Measurements from ENCODE around the gene PALMD.

The PALMD gene

DNA sequence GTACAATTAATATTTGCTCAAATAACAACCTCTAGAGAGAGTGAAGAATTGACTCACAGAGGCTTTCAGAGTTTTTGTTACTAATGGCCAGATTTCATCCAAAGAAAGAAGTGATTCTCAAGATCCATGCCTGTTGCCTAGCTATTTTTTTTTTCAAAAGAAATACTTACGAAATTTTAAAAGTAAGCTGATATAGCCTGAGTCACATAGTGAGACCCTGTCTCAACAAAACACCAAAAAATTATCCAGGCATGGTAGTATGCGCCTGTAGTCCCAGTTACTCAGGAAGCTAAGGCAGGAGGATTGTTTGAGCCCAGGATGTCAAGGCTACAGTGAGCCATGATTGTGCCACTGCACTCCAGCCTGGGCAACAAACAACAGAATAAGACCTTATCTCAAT, 14.6 kb downstream of the PALMD start:
- Mint-ChIP-seq H3K9me3 (no peaks in the 10 kb centered on the region), H3K4me1 (no peaks in the 10 kb centered on the region), H3K36me3 (no peaks in the 10 kb centered on the region), H3K4me3 (no peak overlapping the region), H3K27ac (no peak overlapping the region), H3K27me3 (peaks cover 3% of the 10 kb centered on the region)
- DNase-seq (ENCODE audit: low spot score in 2 of 2): no peak
- no peak for ATAC-seq (ENCODE audit: low read depth)

DNA sequence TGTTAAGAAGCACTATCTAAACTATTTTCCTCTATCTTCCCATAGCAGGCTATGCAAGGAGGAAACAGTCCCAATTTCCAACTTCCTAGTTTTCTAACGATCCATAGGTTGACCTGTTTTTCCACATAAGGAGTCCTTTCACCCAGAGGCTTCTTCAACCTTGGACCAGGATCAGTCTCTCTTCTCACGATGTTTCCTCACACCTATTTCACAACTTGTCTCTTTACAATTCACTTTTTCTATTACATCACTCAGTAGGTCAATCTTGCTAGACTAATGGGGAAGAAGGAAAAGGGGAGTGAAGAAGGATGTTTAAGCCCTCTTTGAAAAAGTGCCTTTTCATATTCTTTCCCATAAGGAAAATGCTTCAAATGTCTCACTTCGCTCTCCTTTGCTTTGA, 15.9 kb downstream of the PALMD start:
- no peak overlapping the region for H3K27ac Mint-ChIP-seq
- DNase-seq (ENCODE audit: low spot score in 2 of 2) (no peak), ATAC-seq (ENCODE audit: low read depth) (no peak)
- no peaks in the 10 kb centered on the region for H3K4me1 Mint-ChIP-seq
- H3K9me3 Mint-ChIP-seq: no peaks in the 10 kb centered on the region
- H3K27me3 Mint-ChIP-seq: peaks cover 3% of the 10 kb centered on the region
- H3K4me3 Mint-ChIP-seq: no peak overlapping the region
- H3K36me3 Mint-ChIP-seq: no peaks in the 10 kb centered on the region

DNA sequence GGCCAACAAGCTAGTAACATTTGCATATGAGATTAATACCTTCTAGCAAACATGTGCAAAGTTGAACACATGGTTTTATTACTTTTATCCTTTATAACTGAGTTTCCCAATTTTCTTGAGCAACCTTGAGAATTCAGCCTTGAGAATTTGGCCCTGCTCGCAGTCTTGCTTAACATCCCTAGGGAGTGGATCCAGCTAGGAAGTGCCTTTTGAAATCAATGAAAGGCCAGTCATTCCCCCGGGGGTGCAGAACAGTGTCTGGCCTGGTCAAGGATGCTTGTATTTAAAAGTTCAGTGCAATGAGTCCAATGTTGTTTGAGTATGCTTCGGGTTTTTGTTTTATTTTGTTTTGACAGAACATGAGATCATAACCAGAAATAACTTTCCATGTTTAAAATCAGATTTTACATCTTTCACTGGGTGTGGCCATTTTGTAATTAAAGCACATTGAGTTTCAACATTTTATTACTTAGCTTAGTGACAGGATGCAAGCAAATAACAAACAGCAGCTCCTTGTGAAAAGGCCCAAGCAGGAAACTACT, 16.7 kb downstream of the PALMD start:
- no peaks in the 10 kb centered on the region for H3K36me3 Mint-ChIP-seq
- ATAC-seq (ENCODE audit: low read depth) (no peak), DNase-seq (ENCODE audit: low spot score in 2 of 2) (no peak)
- H3K4me3 Mint-ChIP-seq: no peak overlapping the region
- no peaks in the 10 kb centered on the region for H3K4me1 Mint-ChIP-seq
- H3K27ac Mint-ChIP-seq: no peak overlapping the region
- peaks cover 3% of the 10 kb centered on the region for H3K27me3 Mint-ChIP-seq
- H3K9me3 Mint-ChIP-seq: no peaks in the 10 kb centered on the region

DNA sequence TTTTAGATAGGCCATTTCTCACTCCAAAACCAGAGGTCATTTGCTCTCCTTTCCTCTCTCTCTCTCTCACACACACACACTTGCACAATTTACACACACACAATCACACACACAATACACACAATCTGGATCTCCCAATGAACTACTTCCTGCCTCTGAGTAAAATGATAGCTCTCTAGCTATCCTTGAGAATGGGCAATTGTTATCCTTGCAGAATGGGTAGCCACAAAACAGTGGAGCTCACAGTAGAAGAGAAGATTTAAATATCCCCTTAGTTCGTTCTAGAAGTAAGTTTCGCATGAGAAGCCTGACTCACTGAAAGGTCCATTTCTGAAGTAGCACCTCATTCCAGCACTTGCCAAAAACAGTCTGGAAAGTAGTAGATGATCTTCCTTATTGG, 17.6 kb downstream of the PALMD start:
- Mint-ChIP-seq H3K9me3 (no peaks in the 10 kb centered on the region), H3K36me3 (no peaks in the 10 kb centered on the region), H3K27ac (no peak overlapping the region), H3K4me3 (no peak overlapping the region), H3K27me3 (peaks cover 3% of the 10 kb centered on the region), H3K4me1 (no peaks in the 10 kb centered on the region)
- ATAC-seq (ENCODE audit: low read depth) (no peak), DNase-seq (ENCODE audit: low spot score in 2 of 2) (no peak)

DNA sequence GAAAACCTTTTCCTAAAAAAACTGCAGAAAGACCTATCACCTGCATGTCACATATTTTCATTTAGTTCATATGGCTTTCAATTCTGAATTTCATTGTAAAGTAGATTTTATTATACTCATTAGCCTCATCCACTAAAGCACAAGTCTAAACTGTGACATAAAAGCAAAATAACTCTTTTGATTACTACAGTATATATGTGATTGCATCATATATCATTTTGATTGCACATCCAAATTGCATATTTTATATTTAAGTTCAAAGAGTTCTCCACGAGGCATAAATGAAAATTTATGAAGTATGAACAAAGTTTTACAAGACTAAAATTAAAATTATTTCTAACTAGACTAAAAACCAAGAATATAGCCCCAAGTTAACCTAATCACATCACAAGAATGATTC, 19.3 kb downstream of the PALMD start:
- Mint-ChIP-seq H3K9me3 (no peaks in the 10 kb centered on the region), H3K4me1 (no peaks in the 10 kb centered on the region), H3K4me3 (no peak overlapping the region), H3K27me3 (peaks cover 5% of the 10 kb centered on the region), H3K36me3 (no peaks in the 10 kb centered on the region), H3K27ac (no peak overlapping the region)
- no peak for DNase-seq (ENCODE audit: low spot score in 2 of 2)
- no peak for ATAC-seq (ENCODE audit: low read depth)

DNA sequence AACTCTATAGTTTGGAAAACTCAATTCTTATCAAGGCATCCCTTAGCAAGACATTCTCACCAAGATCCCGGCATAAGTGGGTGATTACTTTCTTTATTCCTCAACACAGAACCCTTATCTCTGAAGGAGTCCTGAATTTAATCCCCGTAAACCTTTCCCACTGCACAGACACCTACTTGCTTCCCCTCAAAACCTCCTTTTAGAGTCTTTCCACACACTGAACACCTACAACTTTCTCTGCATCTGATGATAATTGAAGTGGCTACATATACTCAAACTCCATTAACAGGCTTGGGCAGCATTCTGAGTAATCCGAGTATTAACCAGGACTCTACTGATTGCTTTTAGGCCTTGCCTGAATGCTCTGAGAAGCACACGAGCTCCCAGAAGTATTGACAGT, 23.5 kb downstream of the PALMD start:
- Mint-ChIP-seq H3K4me3 (no peak overlapping the region), H3K4me1 (no peaks in the 10 kb centered on the region), H3K27ac (no peak overlapping the region), H3K36me3 (no peaks in the 10 kb centered on the region), H3K9me3 (no peaks in the 10 kb centered on the region), H3K27me3 (peaks cover 11% of the 10 kb centered on the region)
- no peak for DNase-seq (ENCODE audit: low spot score in 2 of 2)
- ATAC-seq (ENCODE audit: low read depth): no peak

DNA sequence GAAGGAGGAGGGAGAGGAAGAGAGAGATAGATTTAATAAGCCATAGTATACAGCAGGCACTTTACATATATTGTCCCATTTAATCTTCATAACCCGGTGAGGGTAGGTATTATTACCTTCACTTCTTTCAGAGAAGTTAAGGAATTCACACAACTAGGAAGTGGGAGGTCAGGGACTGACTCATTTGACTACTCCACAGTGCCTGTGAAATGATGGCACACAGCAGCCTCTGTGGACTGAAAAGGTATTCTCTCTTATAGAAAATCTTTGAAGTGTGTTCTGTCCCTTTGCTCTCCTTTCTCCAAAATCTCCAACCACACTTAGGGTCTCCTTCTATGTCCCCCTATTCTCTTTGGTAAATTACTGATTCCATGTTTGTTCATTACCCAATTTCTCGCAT, 23.9 kb downstream of the PALMD start:
- ATAC-seq (ENCODE audit: low read depth): no peak
- H3K27me3 Mint-ChIP-seq: peaks cover 11% of the 10 kb centered on the region
- no peak overlapping the region for H3K4me3 Mint-ChIP-seq

DNA sequence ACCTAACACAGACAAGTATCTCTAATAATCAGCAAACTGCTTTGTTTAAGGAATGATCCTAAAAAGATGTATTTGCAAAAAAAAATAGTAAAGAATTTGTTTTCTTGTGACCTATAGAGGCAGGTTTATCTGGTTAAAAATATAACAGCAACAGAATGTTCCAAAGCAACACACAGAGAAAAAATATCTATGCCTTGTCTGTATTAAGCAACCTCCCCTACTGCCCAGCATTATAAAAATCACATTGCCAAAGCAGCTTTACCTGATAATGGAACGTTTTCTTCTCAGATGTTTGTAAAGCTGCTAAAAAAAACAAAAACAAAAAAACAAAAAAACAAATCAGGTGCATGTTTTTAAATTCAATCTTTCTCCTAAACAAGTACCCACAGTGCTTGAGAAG, 24.7 kb downstream of the PALMD start:
- peaks cover 11% of the 10 kb centered on the region for H3K27me3 Mint-ChIP-seq
- no peaks in the 10 kb centered on the region for H3K36me3 Mint-ChIP-seq
- no peak overlapping the region for H3K27ac Mint-ChIP-seq
- H3K9me3 Mint-ChIP-seq: no peaks in the 10 kb centered on the region
- H3K4me3 Mint-ChIP-seq: no peak overlapping the region
- ATAC-seq (ENCODE audit: low read depth): no peak
- no peaks in the 10 kb centered on the region for H3K4me1 Mint-ChIP-seq
- DNase-seq (ENCODE audit: low spot score in 2 of 2): no peak

More for the DNA sequence above, 23.9 kb downstream of the PALMD start:
- DNase-seq (ENCODE audit: low spot score in 2 of 2): no peak
- no peaks in the 10 kb centered on the region for H3K9me3 Mint-ChIP-seq
- no peaks in the 10 kb centered on the region for H3K36me3 Mint-ChIP-seq
- H3K27ac Mint-ChIP-seq: no peak overlapping the region
- H3K4me1 Mint-ChIP-seq: no peaks in the 10 kb centered on the region

DNA sequence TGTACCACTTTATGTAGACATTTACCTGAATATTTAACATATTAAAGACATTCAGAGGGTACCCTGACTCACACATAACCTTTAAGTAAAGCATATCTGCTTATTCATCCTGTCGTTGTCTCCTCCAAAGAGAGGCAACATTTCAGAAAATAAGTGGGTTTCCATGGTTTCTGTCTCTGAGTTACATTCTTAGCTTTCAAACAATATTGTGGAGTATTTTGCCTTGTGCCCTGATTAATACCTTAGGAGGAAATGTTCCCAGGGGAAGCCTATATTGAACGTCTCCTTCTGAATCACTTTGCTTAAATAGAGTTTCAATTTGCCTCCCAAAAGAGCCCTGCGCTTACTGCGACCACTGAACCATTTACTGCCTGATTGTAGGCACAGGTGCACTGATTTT, 26.1 kb downstream of the PALMD start:
- H3K4me3 Mint-ChIP-seq: no peak overlapping the region
- DNase-seq (ENCODE audit: low spot score in 2 of 2) (no peak), ATAC-seq (ENCODE audit: low read depth) (no peak)
- H3K27ac Mint-ChIP-seq: no peak overlapping the region
- H3K4me1 Mint-ChIP-seq: no peaks in the 10 kb centered on the region
- no peaks in the 10 kb centered on the region for H3K36me3 Mint-ChIP-seq
- peaks cover 11% of the 10 kb centered on the region for H3K27me3 Mint-ChIP-seq
- no peaks in the 10 kb centered on the region for H3K9me3 Mint-ChIP-seq

DNA sequence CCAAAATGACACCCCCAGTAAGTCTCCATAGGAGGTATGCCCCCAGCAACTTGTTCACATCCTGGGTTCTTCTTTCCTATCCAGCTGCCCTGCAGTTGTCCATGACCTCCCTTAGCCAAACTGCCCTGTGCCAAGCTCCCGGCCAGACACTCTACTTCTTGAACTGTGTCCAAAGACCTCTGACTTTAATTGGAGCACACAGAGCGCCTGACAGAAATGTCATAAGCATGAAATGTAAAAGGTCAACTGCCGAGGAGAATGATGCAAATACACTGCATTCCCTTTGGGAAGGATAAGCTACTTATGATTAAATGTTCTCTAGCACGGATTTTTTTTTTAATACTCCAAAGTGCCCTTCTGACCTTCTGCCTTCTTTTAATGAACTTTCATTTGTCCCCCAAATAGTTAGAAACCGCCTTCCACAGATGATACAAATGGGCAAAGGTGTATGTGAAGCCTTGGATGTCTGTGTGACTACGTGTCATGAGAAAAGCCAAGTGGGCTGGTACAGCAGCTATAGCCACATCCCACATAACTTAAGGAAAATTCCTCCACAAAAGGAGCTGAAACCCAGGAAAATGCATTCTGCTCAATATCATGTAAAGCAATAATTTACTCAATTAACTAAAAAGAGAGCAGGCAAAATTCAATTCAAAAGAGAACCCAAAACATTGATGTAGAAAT, 26.8 kb downstream of the PALMD start:
- Mint-ChIP-seq H3K27me3 (peaks cover 11% of the 10 kb centered on the region), H3K9me3 (no peaks in the 10 kb centered on the region), H3K36me3 (no peaks in the 10 kb centered on the region), H3K4me3 (no peak overlapping the region), H3K27ac (no peak overlapping the region), H3K4me1 (no peaks in the 10 kb centered on the region)
- ATAC-seq (ENCODE audit: low read depth): no peak
- no peak for DNase-seq (ENCODE audit: low spot score in 2 of 2)

DNA sequence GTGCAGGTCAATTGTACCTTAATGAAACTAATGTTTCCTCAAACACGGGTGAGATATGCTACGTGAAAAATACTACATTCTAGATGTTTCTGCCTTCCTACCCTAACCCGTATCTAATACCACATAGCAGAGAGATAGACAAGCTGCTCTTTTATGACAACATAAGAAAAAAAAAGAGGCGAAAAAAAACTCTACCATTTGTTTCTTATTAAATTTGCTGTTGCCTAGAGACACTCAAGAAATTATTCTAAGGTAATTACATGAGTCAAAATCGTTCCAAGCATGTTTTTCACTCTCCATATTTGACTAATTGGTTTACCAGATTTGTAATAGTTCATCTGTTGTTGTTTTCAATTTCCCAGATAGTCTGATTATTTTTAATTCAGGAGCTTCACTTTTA, 27.4 kb downstream of the PALMD start:
- Mint-ChIP-seq H3K9me3 (no peaks in the 10 kb centered on the region), H3K4me3 (no peak overlapping the region), H3K27ac (no peak overlapping the region), H3K36me3 (no peaks in the 10 kb centered on the region), H3K4me1 (no peaks in the 10 kb centered on the region), H3K27me3 (peaks cover 11% of the 10 kb centered on the region)
- DNase-seq (ENCODE audit: low spot score in 2 of 2) (no peak), ATAC-seq (ENCODE audit: low read depth) (no peak)

DNA sequence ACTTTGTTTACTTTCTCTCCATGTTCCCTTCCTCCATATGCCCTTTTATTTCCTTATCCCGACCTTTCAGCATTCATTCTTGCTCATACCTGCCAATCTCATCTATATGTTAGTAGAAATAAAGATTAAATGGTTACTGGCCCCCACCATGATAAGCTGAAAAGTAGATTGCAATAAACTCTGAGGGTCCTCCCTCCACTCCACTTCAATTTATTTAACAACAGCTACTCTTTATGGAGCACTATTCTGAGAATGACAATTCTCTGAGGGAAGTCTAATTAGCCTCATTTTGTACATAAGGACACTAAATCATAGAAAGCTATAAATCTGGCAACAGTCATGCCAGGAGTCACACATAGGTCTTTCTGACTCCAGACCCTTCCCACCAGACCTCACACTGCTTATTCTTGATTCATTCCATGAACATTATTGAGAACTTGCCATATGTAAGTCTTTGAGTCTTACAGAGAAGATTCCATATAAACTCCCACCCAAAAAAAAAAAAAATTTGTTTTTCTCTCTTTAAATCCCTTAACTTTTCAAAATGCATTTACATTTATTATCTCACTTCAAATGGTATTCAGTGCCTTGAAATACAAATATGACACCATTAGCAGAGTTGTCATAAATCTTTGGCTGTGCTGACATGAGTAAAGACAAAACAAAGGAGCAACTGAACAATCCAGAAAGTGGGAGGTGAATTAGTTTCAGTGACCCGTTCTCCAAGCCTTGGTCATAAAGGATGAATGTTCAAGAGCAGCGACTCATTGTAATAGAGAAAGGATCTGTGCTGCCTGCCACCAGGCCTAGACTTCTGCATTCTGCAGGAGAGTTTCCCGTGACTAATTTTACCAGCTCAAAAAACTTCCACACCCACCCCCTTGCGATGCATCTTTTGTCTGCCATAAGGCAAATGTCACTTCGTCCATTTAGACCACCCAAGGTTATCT, 28.5 kb downstream of the PALMD start:
- no peaks in the 10 kb centered on the region for H3K36me3 Mint-ChIP-seq
- no peak overlapping the region for H3K4me3 Mint-ChIP-seq
- H3K9me3 Mint-ChIP-seq: no peaks in the 10 kb centered on the region
- no peak for DNase-seq (ENCODE audit: low spot score in 2 of 2)
- H3K27me3 Mint-ChIP-seq: peaks cover 9% of the 10 kb centered on the region
- H3K4me1 Mint-ChIP-seq: no peaks in the 10 kb centered on the region
- ATAC-seq (ENCODE audit: low read depth): no peak
- no peak overlapping the region for H3K27ac Mint-ChIP-seq

DNA sequence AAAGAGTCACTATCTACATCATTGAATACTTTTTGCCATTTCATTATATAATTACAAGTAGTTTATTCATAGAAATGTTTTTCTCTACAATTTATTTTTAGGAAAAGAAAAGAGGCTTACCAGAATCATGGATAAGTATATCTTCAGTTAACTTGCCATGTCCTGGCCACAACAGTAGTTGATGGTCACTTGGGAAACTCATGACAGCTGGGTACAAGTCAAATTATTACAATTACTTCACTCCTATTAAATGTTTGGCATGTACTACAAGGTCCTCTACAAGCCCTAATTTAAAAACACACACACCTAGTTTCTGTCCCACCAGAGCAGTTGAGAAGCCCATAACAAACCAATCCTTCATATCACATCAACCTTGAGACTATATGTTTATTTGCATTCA, 29.4 kb downstream of the PALMD start:
- ATAC-seq (ENCODE audit: low read depth) (no peak), DNase-seq (ENCODE audit: low spot score in 2 of 2) (no peak)
- Mint-ChIP-seq H3K36me3 (no peaks in the 10 kb centered on the region), H3K27me3 (peaks cover 8% of the 10 kb centered on the region), H3K4me3 (no peak overlapping the region), H3K9me3 (no peaks in the 10 kb centered on the region), H3K4me1 (no peaks in the 10 kb centered on the region), H3K27ac (no peak overlapping the region)

DNA sequence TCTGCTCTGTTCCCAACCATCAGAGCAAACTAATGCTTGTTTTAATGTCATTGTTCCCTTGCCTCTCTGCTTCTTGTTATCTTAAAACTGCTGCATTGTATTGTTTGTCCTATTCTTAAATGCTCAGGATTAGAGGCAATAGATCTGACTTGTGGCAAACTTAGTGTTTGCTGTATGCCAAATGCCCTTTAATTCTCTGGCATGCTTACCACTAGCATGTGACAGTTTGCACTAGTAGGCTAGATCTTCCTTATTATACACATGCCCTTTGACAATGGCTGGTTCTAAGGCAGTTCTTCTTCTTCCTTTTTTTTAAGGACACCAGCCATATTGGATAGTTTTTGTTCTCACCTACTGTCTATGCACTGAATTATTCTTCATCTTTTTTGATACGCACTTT, 30.1 kb downstream of the PALMD start:
- no peak for ATAC-seq (ENCODE audit: low read depth)
- H3K36me3 Mint-ChIP-seq: no peaks in the 10 kb centered on the region
- H3K9me3 Mint-ChIP-seq: no peaks in the 10 kb centered on the region
- no peak for DNase-seq (ENCODE audit: low spot score in 2 of 2)
- peaks cover 8% of the 10 kb centered on the region for H3K27me3 Mint-ChIP-seq
- no peak overlapping the region for H3K4me3 Mint-ChIP-seq
- H3K4me1 Mint-ChIP-seq: no peaks in the 10 kb centered on the region
- no peak overlapping the region for H3K27ac Mint-ChIP-seq
